GM21381 (cell line): Measurements from ENCODE around the gene CTDSPL.

ENCODE experiments used
- ATAC-seq: cut with Tn5 transposase; IDR thresholded peaks from one replicate; pipeline ENCODE4 v1.9.1; 2021; ENCODE audit warnings: mild to moderate bottlenecking, moderate library complexity; ENCODE audit not compliant: unreplicated experiment

The CTDSPL gene

GRCh38 chr3:37997791-37998370, 136.2 kb downstream of the CTDSPL start:
- ATAC-seq, result no peak

- ATAC-seq, result no peak
These were observed 138.2 kb downstream of the CTDSPL start for GRCh38 chr3:37999836-38000235.

DNA sequence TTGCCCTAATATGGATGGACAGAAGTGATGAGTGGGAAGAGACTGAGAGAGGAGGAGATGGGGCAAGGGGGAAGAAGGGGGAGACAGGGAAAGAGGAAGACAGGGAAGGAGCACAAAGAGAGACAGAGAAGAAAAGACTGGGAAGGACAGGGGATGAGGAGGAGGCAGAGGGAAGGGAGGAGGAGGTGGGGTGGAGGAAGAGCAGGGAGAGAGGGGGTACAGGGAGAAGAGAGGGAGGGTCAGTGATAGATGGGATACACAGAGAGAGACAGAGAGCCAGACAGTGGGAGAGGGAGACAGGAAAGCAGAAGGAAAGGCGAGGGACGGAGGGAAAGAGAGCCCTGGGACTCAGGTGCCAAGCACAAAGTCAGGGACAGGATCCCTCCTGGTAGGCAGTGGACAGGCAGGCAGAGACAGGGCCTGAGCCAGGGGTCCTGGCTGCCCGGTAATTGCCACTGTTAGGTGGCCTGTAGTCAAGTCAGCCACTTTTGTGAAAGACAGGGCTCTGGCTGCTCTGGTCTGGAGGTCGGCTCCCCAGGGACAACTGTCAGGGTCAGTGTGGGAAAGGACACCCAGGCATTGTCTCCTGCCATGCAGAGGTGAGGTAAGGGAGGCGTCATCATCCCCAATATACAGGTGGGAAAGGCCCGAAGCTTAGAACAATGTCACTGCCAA, 138.7 kb downstream of the CTDSPL start:
- ATAC-seq, result no peak

DNA sequence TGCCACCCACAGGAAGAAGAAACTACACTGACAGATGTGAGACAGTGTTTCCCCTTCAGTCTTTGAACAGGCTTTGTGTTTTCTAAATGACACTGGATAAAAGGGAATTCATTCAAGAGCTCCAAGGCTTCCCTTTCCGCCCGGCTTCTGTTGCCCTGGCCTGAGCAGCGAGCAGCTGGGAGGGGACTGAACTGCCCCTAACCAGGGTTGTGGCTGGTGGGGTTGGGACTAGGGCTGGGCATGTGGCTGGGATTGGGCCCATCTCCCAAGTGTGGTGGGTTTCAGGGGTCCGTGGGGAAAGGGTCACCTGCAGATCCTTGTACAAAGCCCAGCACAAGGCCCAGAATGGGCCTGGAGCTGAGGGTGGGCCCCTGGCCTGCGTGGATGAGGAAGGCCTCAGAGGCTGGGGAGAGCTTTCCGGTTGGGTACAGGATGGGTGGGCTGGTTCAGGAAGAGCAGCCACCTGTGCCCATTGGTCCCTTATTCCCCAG, 139.3 kb downstream of the CTDSPL start:
- no peak for ATAC-seq

DNA sequence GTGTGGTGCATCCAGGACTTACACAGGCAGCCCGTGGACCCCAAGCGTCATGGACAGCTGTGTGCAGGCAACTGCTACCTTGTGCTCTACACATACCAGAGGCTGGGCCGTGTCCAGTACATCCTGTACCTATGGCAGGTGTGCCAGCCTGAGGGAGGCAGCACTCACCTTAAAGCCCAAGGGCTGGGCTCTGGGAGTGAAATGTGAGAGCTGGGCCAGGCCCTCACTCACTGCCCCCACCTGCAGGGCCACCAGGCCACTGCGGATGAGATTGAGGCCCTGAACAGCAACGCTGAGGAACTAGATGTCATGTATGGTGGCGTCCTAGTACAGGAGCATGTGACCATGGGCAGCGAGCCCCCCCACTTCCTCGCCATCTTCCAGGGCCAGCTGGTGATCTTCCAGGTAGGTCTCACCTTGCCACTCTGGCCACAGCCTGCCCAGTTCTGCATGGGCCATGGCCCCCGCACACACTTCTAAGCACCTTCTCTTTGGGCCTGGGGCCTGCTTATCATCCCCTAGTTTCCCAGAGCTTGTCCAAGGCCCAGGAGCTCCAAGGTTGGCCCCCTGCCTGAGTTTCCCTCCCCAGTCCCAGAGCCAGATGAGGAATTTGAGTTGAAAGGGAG, 139.9 kb downstream of the CTDSPL start:
- no peak for ATAC-seq

GRCh38 chr3:38002291-38002876, 140.7 kb downstream of the CTDSPL start:
- ATAC-seq, result no peak

DNA sequence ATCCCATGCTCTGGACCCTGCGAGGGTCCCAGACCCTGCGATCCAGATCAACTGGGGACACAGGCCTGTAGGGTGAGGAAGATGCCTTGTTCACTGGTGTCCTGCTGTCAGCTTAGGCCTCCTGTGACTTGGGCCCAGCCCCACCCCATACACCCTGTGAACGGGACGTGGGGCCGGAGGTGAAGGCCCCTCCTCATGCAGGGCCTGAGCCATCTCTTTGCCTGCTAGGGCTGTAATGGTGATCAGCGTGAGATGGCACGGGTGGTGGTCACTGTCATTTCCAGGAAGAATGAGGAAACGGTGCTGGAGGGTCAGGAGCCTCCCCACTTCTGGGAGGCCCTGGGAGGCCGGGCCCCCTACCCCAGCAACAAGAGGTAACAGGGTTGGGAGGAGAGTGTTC, 141.3 kb downstream of the CTDSPL start:
- ATAC-seq, result no peak

- ATAC-seq, result no peak
These were observed 141.7 kb downstream of the CTDSPL start for GRCh38 chr3:38003371-38003816.

DNA sequence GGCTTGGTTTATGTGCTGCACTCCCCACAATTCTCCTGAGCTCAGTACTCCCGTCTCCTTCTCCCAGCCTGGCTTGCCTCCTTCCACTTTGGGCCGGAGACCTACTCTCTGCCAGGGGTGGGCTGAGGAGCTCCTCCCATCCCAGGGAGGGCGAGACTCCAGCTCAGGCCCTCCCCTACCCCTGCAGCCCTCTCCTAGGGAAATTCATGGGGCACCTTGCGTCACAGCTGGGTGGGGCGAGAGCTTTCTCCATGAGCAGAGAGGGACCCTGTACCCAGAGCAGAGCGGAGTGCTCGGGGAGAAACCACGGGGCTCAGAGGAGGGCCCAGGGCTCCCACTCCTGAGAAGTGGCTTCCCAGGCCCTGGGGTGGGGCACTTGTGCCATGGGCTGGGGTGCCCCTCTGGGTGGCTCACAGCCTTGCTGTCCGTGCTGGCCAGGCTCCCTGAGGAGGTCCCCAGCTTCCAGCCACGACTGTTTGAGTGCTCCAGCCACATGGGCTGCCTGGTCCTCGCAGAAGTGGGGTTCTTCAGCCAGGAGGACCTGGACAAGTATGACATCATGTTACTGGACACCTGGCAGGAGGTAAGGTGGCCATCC, 142.2 kb downstream of the CTDSPL start:
- no peak for ATAC-seq

DNA sequence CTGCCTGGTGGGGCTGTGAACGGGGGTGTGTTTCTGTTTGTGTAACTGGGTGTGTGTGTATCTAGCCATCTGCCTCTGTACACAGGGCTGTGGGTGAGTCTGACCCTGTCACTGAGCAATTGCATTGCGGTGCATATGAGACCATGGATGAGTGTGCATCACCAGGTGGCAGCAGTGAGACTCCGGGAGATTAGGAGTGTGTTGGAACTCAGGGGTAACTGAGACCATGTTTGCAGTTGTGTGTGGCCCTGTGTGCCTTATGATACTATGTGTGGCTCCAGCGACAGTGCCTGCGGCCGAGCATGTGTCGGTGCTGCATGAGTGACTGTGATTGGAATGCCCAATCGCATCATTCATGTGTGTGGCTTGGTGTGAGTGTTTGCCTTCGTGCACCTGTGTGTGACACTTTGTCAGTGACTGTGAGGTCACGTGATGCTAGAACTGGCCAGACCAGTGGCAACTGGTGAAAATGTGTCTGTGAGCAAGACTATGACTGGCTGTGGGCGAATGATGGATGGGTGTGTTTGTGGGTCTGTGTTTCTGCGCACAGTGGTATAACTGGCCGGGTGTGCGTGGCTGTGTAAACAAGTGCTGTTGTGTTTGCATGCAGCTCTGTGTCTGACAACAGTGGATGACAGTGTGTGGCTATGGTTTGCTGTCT, 142.9 kb downstream of the CTDSPL start:
- ATAC-seq, result no peak

- no peak for ATAC-seq
These were observed 143.7 kb downstream of the CTDSPL start for GRCh38 chr3:38005076-38006020.

- no peak for ATAC-seq
These were observed 144.4 kb downstream of the CTDSPL start for GRCh38 chr3:38006031-38006430.

- ATAC-seq, result no peak
These were observed 144.8 kb downstream of the CTDSPL start for GRCh38 chr3:38006445-38006995.

GRCh38 chr3:38007754-38008090, 146.0 kb downstream of the CTDSPL start:
- no peak for ATAC-seq

GRCh38 chr3:38008191-38008701, 146.6 kb downstream of the CTDSPL start:
- no peak for ATAC-seq

GRCh38 chr3:38008971-38009580, 147.4 kb downstream of the CTDSPL start:
- no peak for ATAC-seq

GRCh38 chr3:38009807-38010591, 148.3 kb downstream of the CTDSPL start:
- ATAC-seq, result no peak

- no peak for ATAC-seq
These were observed 149.4 kb downstream of the CTDSPL start for GRCh38 chr3:38011111-38011510.
